Left renal cortex interstitium (tissue), 4 donors: Measurements from ENCODE around the gene PCDHGA12. TPM values are rescaled to one million over a fixed set of nuclear protein-coding genes. Genes with fewer than 3 reads are reported as not detected.
"Not testable (repeated sequence)": the region's sequence is repeated elsewhere in the genome, so short reads cannot be mapped to it uniquely, and the experiment has no call there.

Experiments used
- DNase-seq, 4 donors: peaks; one replicate each; pipeline ENCODE4 v3.0.0-alpha.2; 2013; ENCODE audit warnings: low read depth in 4 of 4, low spot score in 2 of 4, missing footprints in 1 of 4
- polyA plus RNA-seq, 4 donors: library from polyadenylated mRNA; unstranded; fragments of 120-200 nt; gene quantifications; one replicate each; pipeline ENCODE4 v1.2.1, GENCODE V29; 2013; ENCODE audit not compliant: insufficient read length in 4 of 4

PCDHGA12 gene
- polyA plus RNA-seq, result 1 to 10 TPM; 1.1 to 2.4 (median 1.5) TPM

DNA sequence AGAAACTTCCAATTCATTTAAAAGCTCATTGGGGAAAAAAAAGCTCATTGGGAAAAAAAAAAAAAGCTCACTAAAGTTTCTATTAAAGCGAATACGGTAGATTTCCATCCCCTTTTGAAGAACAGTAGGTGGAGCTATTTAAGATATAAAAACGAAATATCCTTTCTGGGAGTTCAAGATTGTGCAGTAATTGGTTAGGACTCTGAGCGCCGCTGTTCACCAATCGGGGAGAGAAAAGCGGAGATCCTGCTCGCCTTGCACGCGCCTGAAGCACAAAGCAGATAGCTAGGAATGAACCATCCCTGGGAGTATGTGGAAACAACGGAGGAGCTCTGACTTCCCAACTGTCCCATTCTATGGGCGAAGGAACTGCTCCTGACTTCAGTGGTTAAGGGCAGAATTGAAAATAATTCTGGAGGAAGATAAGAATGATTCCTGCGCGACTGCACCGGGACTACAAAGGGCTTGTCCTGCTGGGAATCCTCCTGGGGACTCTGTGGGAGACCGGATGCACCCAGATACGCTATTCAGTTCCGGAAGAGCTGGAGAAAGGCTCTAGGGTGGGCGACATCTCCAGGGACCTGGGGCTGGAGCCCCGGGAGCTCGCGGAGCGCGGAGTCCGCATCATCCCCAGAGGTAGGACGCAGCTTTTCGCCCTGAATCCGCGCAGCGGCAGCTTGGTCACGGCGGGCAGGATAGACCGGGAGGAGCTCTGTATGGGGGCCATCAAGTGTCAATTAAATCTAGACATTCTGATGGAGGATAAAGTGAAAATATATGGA is at the start of gene PCDHGA12:
Gene PCDHGA12, plus strand, starts transcription at position 176 of the 782 bp plus-strand sequence. Its CDS starts 253 bp downstream, at position 429.
- no peak for DNase-seq

DNA sequence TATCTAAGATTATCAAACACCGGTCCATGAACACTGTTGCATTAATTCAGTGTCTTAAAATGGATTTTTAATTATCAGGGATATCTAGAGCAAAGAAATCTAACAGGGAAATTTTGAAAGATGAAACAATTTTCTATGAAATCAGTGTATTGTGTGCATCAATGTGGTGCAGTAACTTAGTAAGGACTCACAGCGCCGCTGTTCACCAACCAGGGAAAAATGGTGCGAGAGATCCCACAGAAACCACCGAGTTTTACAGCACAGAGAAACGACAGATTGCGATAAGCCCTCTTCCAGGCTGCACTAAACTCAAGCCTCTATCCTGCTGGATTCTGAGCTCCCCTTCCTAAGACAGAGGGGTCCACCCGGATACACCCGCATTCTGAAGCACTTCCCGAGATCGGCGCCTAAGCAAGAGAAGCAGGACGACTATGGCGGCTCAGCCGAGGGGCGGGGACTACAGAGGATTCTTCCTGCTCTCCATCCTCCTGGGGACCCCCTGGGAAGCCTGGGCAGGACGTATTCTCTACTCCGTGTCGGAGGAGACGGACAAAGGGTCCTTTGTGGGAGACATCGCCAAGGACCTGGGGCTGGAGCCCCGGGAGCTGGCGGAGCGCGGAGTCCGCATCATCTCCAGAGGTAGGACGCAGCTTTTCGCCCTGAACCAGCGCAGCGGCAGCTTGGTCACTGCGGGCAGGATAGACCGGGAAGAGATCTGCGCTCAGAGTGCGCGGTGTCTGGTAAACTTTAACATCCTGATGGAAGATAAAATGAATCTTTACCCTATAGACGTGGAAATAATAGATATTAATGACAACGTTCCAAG is 47.6 kb upstream of the PCDHGA12 start, which contains the start of gene PCDHGA7:
Gene PCDHGA7, plus strand, starts transcription at position 274 of the 826 bp plus-strand sequence. Its CDS starts 158 bp downstream, at position 432.
- no peak for DNase-seq

DNA sequence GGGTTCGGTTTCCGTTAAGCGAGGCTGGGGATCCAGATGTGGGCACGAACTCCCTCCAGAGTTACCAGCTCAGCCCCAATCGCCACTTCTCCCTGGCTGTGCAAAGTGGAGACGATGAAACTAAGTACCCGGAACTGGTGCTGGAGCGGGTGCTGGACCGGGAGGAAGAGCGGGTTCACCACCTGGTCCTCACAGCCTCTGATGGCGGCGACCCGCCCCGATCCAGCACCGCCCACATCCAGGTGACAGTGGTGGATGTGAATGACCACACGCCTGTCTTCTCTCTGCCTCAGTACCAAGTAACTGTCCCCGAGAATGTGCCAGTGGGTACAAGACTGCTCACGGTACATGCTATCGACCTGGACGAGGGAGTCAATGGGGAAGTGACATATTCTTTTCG is 47.0 kb upstream of the PCDHGA12 start:
- no peak for DNase-seq

DNA sequence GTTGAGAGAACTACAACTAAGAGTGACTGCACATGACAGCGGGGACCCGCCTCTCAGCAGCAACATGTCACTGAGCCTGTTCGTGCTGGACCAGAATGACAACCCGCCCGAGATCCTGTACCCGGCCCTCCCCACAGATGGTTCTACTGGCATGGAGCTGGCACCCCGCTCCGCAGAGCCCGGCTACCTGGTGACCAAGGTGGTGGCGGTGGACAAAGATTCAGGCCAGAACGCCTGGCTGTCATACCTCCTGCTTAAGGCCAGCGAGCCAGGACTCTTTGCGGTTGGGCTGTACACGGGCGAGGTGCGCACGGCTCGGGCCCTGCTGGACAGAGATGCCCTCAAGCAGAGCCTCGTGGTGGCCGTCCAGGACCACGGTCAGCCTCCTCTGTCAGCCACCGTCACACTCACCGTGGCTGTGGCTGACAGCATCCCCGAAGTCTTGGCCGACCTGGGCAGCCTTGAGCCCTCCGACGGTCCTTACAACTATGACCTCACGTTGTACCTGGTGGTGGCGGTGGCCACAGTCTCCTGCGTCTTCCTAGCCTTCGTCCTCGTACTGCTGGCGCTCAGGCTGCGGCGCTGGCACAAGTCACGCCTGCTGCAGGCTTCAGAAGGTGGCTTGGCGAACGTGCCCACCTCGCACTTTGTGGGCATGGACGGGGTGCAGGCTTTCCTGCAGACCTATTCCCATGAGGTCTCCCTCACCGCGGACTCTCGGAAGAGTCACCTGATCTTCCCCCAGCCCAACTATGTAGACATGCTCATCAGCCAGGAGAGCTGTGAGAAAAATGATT is 45.6 kb upstream of the PCDHGA12 start:
- no peak for DNase-seq

DNA sequence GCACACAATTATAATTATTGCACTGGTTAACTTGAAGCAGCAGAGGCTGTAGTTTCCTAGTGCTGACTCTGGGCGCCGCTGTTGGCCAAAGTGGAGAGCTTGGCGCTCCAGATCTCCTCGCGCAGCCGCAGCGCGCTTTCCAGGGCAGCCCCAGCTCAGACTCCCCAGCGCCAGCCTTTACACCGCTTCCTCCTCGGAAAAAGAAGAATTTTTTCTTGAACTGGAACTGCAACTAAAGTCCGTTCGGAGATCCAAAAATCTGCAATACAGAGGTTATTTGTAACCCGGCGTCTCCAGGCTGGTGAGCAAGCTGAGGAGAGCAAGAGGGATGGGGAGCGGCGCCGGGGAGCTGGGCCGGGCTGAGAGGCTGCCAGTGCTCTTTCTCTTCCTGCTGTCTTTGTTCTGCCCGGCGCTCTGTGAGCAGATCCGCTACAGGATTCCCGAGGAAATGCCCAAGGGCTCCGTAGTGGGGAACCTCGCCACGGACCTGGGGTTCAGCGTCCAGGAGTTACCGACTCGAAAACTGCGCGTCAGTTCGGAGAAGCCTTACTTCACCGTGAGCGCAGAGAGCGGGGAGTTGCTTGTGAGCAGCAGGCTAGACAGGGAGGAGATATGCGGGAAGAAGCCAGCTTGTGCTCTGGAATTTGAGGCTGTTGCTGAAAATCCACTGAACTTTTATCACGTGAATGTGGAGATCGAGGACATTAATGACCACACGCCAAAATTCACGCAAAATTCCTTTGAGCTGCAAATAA is 42.6 kb upstream of the PCDHGA12 start, which contains the start of gene PCDHGB4:
Gene PCDHGB4, plus strand, starts transcription at position 142 of the 755 bp plus-strand sequence. Its CDS starts 187 bp downstream, at position 329.
- not testable (repeated sequence) for DNase-seq

DNA sequence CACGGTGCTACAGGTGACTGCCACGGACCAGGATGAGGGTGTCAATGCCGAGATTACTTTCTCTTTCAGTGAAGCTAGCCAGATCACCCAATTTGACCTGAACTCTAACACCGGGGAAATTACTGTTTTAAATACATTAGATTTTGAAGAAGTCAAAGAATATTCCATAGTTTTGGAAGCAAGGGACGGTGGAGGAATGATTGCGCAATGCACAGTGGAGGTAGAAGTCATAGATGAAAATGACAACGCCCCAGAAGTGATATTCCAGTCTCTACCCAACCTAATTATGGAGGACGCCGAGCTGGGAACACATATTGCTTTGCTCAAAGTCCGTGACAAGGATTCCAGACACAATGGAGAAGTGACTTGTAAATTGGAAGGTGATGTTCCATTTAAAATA is 41.6 kb upstream of the PCDHGA12 start:
- DNase-seq, result no peak

DNA sequence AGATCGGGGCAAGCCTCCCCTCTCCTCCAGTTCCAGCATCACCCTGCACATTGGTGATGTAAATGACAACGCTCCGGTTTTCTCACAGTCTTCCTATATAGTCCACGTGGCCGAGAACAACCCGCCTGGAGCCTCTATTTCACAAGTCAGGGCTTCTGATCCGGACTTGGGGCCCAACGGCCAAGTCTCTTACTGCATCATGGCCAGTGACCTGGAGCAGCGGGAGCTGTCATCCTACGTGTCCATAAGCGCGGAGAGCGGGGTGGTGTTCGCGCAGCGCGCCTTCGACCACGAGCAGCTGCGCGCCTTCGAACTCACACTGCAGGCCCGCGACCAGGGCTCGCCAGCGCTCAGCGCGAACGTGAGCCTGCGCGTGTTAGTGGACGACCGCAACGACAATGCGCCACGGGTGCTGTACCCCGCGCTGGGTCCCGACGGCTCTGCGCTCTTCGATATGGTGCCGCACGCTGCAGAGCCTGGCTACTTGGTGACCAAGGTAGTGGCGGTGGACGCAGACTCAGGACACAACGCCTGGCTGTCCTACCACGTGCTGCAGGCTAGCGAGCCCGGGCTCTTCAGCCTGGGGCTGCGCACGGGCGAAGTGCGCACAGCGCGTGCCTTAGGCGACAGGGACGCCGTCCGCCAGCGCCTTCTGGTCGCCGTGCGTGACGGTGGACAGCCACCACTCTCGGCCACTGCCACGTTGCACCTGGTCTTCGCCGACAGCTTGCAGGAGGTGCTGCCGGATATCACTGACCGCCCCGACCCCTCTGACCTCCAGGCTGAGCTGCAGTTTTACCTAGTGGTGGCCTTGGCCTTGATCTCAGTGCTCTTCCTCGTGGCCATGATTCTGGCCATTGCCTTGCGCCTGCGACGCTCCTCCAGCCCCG is 40.9 kb upstream of the PCDHGA12 start:
- no peak for DNase-seq

DNA sequence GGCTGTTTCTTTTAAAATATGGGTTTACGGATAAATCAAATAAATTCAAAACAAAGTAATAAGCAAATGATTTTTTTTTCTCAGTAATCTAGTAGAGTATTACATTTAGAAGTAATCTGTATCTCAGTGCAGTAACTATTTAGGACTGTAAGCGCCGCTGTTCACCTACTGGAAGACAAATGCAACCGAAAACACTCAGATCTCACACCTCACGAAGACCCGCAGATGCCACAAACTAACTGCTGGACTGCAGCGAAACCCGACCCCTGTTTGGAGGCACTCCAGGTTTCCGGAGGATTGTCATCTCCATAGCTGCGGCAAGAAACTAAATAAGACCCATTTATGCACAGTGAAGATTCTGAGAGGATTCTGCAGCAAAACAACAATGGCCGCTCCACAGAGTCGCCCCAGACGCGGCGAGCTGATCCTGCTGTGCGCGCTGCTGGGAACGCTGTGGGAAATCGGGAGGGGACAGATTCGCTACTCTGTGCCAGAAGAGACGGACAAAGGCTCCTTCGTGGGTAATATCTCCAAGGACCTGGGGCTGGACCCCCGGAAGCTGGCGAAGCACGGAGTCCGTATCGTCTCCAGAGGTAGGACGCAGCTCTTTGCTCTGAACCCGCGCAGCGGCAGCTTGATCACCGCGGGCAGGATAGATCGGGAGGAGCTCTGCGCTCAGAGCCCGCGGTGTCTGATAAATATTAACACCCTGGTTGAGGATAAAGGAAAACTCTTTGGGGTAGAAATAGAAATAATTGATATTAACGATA is 37.7 kb upstream of the PCDHGA12 start, which contains the start of gene PCDHGA8:
Gene PCDHGA8, plus strand, starts transcription at position 205 of the 770 bp plus-strand sequence. Its CDS starts 181 bp downstream, at position 386.
- DNase-seq, result no peak

DNA sequence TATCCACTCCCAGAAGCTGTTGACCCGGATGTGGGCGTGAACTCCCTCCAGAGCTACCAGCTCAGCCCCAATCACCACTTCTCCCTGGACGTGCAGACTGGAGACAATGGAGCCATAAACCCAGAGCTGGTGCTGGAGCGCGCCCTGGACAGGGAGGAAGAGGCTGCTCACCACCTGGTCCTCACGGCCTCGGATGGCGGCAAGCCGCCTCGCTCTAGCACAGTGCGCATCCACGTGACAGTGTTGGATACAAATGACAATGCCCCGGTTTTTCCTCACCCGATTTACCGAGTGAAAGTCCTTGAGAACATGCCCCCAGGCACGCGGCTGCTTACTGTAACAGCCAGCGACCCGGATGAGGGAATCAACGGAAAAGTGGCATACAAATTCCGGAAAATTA is 37.0 kb upstream of the PCDHGA12 start:
- no peak for DNase-seq

DNA sequence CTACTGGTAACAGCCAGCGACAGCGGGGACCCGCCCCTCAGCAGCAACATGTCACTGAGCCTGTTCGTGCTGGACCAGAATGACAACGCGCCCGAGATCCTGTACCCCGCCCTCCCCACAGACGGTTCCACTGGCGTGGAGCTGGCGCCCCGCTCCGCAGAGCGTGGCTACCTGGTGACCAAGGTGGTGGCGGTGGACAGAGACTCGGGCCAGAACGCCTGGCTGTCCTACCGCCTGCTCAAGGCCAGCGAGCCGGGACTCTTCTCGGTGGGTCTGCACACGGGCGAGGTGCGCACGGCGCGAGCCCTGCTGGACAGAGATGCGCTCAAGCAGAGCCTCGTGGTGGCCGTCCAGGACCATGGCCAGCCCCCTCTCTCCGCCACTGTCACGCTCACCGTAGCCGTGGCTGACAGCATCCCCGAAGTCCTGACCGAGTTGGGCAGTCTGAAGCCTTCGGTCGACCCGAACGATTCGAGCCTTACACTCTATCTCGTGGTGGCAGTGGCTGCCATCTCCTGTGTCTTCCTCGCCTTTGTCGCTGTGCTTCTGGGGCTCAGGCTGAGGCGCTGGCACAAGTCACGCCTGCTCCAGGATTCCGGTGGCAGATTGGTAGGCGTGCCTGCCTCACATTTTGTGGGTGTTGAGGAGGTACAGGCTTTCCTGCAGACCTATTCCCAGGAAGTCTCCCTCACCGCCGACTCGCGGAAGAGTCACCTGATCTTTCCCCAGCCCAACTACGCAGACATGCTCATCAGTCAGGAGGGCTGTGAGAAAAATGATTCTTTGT is 35.7 kb upstream of the PCDHGA12 start:
- DNase-seq, result not testable (repeated sequence)

DNA sequence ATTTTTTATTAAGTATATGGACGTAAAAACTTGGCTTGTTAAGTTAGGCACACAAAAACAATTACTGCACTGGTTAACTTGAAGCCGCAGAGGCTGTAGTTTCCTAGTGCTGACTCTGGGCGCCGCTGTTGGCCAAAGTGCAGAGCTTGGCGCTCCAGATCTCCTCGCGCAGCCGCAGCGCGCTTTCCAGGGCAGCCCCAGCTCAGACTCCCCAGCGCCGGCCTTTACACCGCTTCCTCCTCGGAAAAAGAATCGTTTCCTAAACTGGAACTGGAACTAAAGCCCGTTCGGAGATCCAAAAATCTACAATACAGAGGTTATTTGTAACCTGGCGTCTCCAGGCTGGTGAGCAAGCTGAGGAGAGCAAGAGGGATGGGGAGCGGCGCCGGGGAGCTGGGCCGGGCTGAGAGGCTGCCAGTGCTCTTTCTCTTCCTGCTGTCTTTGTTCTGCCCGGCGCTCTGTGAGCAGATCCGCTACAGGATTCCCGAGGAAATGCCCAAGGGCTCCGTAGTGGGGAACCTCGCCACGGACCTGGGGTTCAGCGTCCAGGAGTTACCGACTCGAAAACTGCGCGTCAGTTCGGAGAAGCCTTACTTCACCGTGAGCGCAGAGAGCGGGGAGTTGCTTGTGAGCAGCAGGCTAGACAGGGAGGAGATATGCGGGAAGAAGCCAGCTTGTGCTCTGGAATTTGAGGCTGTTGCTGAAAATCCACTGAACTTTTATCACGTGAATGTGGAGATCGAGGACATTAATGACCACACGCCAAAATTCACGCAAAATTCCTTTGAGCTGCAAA is 32.4 kb upstream of the PCDHGA12 start, which contains the start of gene PCDHGB5:
Gene PCDHGB5, plus strand, starts transcription at position 192 of the 796 bp plus-strand sequence. Its CDS starts 181 bp downstream, at position 373.
- not testable (repeated sequence) for DNase-seq

DNA sequence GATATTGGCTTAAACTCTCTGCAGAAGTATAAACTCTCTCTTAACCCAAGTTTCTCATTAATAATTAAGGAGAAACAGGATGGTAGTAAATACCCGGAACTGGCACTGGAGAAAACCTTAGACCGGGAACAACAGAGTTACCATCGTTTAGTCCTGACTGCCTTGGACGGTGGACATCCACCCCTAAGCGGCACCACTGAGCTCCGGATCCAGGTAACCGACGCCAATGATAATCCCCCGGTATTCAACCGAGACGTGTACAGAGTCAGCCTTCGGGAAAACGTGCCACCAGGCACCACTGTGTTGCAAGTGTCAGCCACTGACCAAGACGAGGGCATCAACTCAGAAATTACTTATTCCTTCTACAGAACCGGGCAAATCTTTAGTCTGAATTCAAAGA is 31.7 kb upstream of the PCDHGA12 start:
- DNase-seq, result no peak

DNA sequence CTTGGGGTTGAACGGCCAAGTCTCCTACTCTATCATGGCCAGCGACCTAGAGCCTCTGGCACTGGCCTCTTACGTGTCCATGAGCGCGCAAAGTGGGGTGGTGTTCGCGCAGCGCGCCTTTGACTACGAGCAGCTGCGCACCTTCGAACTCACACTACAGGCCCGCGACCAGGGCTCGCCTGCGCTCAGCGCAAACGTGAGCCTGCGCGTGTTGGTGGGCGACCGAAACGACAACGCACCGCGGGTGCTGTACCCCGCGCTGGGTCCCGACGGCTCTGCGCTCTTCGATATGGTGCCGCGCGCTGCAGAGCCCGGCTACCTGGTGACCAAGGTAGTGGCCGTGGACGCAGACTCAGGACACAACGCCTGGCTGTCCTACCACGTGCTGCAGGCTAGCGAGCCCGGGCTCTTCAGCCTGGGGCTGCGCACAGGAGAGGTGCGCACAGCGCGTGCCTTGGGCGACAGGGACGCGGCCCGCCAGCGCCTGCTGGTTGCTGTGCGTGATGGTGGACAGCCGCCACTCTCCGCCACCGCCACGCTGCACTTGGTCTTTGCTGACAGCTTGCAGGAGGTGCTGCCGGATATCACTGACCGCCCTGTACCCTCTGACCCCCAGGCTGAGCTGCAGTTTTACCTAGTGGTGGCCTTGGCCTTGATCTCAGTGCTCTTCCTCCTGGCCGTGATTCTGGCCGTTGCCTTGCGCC is 30.6 kb upstream of the PCDHGA12 start:
- DNase-seq, result no peak

DNA sequence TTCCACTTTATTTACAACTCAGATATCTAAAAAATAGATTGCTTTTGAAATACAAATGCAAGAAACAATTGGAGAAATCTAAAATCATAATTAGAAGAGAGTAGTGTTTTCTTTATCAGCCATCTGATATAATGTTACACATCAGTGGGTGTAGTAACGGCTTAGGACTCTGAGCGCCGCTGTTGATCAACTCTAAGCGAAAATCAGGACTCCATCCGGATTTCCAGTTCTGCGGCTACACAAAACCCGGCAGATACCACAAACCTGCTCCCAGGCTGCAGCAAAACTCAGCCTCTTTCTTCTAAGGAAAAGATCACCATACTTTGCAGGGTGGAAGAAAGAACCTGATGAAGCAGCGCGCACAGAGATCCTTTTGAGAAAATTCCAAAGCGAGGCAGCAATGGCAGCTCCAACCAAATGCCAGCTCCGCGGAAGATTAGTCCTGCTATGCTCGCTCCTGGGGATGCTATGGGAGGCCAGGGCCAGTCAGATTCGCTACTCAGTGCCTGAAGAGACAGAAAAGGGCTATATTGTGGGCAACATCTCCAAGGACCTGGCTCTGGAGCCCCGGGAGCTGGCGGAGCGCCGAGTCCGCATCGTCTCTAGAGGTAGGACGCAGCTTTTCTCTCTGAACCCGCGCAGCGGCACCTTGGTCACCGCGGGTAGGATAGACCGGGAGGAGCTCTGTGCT is 27.6 kb upstream of the PCDHGA12 start, which contains the start of gene PCDHGA9:
Gene PCDHGA9, plus strand, starts transcription at position 226 of the 691 bp plus-strand sequence. Its CDS starts 175 bp downstream, at position 401.
- DNase-seq, result no peak

DNA sequence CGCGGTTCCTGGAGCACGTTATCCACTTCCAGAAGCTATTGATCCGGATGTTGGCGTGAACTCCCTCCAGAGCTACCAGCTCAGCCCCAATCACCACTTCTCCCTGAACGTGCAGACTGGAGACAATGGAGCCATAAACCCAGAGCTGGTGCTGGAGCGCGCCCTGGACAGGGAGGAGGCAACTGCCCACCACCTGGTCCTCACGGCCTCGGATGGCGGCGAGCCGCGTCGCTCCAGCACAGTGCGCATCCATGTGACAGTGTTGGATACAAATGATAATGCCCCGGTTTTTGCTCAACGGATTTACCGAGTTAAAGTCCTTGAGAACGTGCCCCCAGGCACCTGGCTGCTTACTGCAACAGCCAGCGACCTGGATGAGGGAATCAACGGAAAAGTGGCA is 26.9 kb upstream of the PCDHGA12 start:
- DNase-seq, result no peak
